Measurements from ENCODE around the gene RAB40C. TPM values are rescaled to one million over a fixed set of nuclear protein-coding genes. Genes with fewer than 3 reads are reported as not detected.

The RAB40C gene
- total RNA-seq, 1 donor from 2014 or later, result 13.1 TPM

DNA sequence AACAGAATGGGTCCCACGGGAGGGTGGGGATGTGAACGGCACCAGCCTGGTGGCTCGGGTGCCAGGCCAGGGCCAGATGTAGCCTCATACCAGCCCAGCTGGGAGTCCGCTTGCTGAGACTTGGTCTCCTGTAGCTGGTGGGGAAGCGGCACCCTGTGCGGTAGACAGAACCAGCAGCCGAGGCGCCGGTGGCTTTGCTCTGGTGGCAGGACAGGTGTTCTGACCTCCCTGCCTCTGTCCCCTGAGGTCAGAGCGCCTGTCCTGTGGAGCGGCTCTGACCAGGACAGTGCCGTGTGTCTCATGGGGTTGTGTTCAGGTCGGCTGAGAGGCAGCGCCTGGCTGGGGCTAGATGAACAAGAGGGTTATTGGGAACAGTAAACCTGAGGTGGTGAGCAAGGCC lies 20.1 kb downstream of the RAB40C start:
- Mint-ChIP-seq H3K9me3 (peaks cover 3% of the 10 kb centered on the region), H3K27ac (no peak overlapping the region), H3K27me3 (no peaks in the 10 kb centered on the region), H3K36me3 (ENCODE audit: low read depth) (peaks cover 12% of the 10 kb centered on the region), H3K4me1 (peaks cover 19% of the 10 kb centered on the region), H3K4me3 (no peak overlapping the region)
- no peak for DNase-seq
- ChIA-PET POLR2A (interaction anchor here (0.8 to 1.1 kb wide), 2 partner anchors 26 to 31 kb away, joined by 3 read pairs; partner anchors contain the start of gene METTL26), CTCF (interaction anchor here (1.0 to 1.5 kb wide), 2 partner anchors 11 to 31 kb away, joined by 3 read pairs; no protein-coding TSS in a partner anchor)
- intact Hi-C loops (cut with micrococcal nuclease), result loop anchor here (2.0 kb wide), 1 partner anchor 31 kb away; no protein-coding TSS in a partner anchor
- ATAC-seq (ENCODE audit: low read depth), result no peak
- TF ChIP-seq, protein P1, sequence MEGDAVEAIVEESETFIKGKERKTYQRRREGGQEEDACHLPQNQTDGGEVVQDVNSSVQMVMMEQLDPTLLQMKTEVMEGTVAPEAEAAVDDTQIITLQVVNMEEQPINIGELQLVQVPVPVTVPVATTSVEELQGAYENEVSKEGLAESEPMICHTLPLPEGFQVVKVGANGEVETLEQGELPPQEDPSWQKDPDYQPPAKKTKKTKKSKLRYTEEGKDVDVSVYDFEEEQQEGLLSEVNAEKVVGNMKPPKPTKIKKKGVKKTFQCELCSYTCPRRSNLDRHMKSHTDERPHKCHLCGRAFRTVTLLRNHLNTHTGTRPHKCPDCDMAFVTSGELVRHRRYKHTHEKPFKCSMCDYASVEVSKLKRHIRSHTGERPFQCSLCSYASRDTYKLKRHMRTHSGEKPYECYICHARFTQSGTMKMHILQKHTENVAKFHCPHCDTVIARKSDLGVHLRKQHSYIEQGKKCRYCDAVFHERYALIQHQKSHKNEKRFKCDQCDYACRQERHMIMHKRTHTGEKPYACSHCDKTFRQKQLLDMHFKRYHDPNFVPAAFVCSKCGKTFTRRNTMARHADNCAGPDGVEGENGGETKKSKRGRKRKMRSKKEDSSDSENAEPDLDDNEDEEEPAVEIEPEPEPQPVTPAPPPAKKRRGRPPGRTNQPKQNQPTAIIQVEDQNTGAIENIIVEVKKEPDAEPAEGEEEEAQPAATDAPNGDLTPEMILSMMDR (IDR thresholded peaks at IDR 0.05), result no peak

DNA sequence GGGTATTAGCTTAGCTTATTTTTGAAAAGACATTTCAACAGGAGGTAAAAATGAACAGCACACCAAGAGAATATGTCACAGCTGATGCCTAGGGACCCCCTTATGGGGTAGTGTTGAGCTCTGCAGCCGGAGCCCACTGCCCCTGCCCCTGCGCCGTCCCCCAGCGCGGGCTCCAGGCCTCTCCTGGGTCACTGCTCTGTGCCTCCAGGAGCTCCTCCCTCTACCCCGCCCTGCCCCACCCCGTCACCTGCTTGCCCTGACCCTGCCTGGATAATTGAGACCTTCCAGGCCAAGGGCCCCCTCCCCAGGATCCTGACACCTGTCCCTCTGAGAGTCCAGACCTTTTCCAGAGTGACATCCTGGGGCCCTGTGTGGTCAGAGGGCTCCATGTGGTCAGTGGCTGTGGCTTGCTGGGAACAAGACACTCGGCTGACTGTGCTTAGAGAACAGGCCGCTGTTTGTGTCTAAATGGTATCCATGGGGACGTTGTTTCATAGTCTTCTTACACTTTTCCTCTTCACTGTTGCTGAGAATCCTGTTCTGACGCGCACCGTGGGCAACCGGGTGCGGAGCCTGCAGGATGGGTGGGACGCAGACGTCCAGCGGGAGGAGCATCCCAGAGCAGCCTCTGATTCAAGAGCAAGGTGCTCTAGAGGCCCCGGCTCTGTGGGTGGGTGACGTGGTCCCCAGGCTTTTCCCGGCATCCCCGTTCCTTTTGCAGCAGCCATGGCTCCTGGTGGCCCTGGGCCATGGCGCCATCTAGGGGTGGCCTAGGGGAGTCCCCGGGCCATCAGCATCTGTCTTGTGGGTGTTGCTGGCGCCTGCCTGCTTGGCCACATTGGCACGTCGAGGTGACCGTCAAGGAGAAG lies 20.9 kb downstream of the RAB40C start:
- Mint-ChIP-seq H3K36me3 (ENCODE audit: low read depth) (peaks cover 9% of the 10 kb centered on the region), H3K4me3 (no peak overlapping the region), H3K4me1 (peaks cover 22% of the 10 kb centered on the region), H3K9me3 (peaks cover 3% of the 10 kb centered on the region), H3K27me3 (no peaks in the 10 kb centered on the region), H3K27ac (no peak overlapping the region)
- ATAC-seq (ENCODE audit: low read depth) (peak; percentile 68), DNase-seq (no peak)
- intact Hi-C loops (cut with micrococcal nuclease), result loop anchor here (2.0 kb wide), 1 partner anchor 32 kb away; no protein-coding TSS in a partner anchor
- ChIA-PET CTCF (interaction anchor here (1.0 to 1.5 kb wide), 2 partner anchors 12 to 32 kb away, joined by 3 read pairs; no protein-coding TSS in a partner anchor), POLR2A (interaction anchor here (0.8 kb wide), 1 partner anchor 32 kb away, joined by 3 read pairs; no protein-coding TSS in a partner anchor)
- TF ChIP-seq, protein P1 (IDR thresholded peaks at IDR 0.05), result no peak

DNA sequence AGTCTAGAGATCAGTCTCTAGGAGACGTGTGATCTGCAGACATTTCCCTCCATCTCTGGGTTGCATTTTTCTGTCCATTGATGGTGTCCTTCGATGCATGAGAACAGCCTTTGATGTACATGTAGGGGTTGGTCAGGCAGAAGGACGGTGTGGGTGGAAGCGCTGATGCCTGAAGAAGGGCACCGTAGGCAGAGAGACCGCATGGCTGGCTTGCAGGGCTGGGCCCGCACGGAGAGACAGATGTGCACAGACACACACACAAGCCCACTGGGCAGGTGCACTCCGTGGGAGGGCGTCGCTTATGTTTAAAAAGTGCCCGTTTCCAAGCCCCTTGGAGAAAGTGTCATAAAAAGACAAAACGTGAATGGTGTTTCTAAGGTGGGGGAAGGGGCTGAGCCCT lies 25.3 kb downstream of the RAB40C start:
- DNase-seq, result no peak
- TF ChIP-seq, protein P1 (IDR thresholded peaks at IDR 0.05), result no peak
- ATAC-seq (ENCODE audit: low read depth), result no peak
- intact Hi-C loops (cut with micrococcal nuclease), result no loop called here
- no peak overlapping the region for H3K27ac Mint-ChIP-seq
- CTCF ChIA-PET, result no interaction called here
- H3K9me3 Mint-ChIP-seq, result no peaks in the 10 kb centered on the region
- POLR2A ChIA-PET, result no interaction called here
- peaks cover 13% of the 10 kb centered on the region for H3K4me1 Mint-ChIP-seq
- no peak overlapping the region for H3K4me3 Mint-ChIP-seq
- H3K27me3 Mint-ChIP-seq, result no peaks in the 10 kb centered on the region
- H3K36me3 Mint-ChIP-seq (ENCODE audit: low read depth), result peaks cover 8% of the 10 kb centered on the region

DNA sequence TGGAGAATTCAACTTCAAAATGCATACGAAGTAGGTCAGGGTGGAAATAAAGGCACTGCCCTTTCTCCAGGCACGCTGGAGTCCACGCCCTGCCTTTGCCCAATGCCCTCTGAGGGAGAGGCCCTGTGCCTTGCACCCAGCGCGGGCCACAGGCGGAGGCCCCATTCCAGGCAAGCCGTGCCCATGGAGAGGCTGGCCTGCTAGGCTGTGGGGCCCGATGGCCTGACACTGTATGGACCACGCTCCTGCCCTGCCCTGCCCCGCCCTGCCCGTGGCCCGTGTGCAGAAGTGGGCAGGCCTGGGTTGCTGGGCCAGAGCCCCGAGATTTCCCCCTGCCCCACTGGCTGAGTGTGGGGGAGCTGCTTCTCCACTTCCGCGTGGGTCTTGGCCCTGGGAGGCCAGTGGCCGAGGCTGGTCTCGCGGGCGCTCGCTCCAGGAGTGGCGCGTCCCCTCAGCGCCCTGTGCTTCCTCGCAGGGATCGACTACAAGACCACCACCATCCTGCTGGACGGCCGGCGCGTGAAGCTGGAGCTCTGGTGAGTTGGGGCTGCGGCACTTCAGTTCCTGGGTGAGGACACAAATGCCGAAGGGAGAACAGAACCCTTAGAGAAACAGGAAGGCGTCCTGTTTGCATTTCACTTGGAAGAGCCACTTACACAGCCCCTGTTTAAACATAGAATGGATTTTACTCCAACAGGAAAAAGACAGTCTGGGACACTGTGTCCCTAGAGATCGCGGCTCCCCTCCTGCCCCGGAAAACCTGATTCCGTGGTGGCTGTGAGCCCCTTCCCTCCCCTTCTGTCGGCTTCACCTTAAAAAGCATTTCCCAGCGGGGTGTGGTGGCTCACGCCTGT lies 27.1 kb downstream of the RAB40C start:
- H3K4me1 Mint-ChIP-seq, result peaks cover 8% of the 10 kb centered on the region
- H3K9me3 Mint-ChIP-seq, result no peaks in the 10 kb centered on the region
- TF ChIP-seq, protein P1 (IDR thresholded peaks at IDR 0.05), result no peak
- no peak overlapping the region for H3K4me3 Mint-ChIP-seq
- H3K27ac Mint-ChIP-seq, result no peak overlapping the region
- no peak for ATAC-seq (ENCODE audit: low read depth)
- CTCF ChIA-PET, result no interaction called here
- peaks cover 8% of the 10 kb centered on the region for H3K36me3 Mint-ChIP-seq (ENCODE audit: low read depth)
- DNase-seq, result no peak
- H3K27me3 Mint-ChIP-seq, result no peaks in the 10 kb centered on the region
- intact Hi-C loops (cut with micrococcal nuclease), result no loop called here
- POLR2A ChIA-PET, result no interaction called here
